Right atrium auricular region (tissue), 2 donors: Measurements from ENCODE around the gene PRKCZ. TPM values are rescaled to one million over a fixed set of nuclear protein-coding genes. Genes with fewer than 3 reads are reported as not detected.

Experiments used
- DNase-seq: peaks from one replicate; pipeline ENCODE4 v3.0.0-alpha.2; 2019; ENCODE audit warnings: low spot score
- H3K27ac ChIP-seq, 2 donors: fragments of 200-600 bp; sonication (generic); 1 replicate in 1 of 2; 2 replicates in 1 of 2; pipeline ENCODE4 v1.5.1; 2016 to 2019
- H3K27me3 ChIP-seq, 2 donors: fragments of 200-600 bp; sonication (generic); one replicate each; pipeline versions ENCODE4 v1.5.1 to v1.6.0; 2017 to 2019
- H3K36me3 ChIP-seq: fragments of 200-600 bp; sonication (generic); one replicate; pipeline ENCODE4 v1.5.1; 2016
- H3K4me1 ChIP-seq, 2 donors: fragments of 200-600 bp; sonication (generic); one replicate each; pipeline versions ENCODE4 v1.5.1 to v1.6.0; 2017 to 2019
- H3K4me3 ChIP-seq, 2 donors: fragments of 200-600 bp; sonication (generic); 1 replicate in 1 of 2; 2 replicates in 1 of 2; pipeline ENCODE4 v1.5.1; 2017 to 2019; ENCODE audit warnings: mild to moderate bottlenecking in 1 of 2, moderate library complexity in 1 of 2
- H3K9me3 ChIP-seq, 2 donors: fragments of 200-600 bp; sonication (generic); one replicate each; pipeline ENCODE4 v1.5.1; 2019
- total RNA-seq, 2 donors: library from RNA; depleted of rRNA; stranded (reverse); fragments of >200 nt; gene quantifications; one replicate each; pipeline ENCODE4 v1.1.0, GENCODE V29; 2016
- TF ChIP-seq, protein P1 (sequence below), 2 donors: fragments of 200-600 bp; sonication (generic); IDR thresholded peaks; one replicate each; pipeline ENCODE4 v1.5.1; 2019; ENCODE audit warnings: antibody characterized with exemption in 2 of 2

Gene PRKCZ
- total RNA-seq, 2 donors from 2014 or later, result 15.3 to 16.4 TPM

DNA sequence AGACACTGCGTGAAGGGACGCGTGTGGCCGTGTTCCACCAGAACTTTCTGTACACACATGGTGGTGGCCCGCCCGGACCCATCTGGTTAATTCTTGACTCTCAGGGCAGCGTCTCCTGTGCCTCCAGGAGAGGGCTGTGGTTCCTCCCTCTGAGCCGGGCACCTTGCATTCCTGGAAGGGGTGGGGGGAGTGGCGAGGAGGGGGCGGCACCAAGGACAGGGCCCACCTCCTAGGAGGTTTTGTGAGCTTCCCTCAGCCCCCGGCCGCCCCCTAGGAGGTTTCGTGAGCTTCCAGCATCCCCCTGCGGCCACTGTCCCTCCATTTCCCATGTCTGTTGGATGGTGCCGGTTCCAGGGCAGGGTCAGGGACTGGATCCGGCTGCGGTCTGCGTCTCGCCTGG lies 115.4 kb downstream of the PRKCZ start:
- DNase-seq, result no peak
- Histone ChIP-seq H3K9me3 (no peaks in the 10 kb centered on the region), H3K27me3 (no peaks in the 10 kb centered on the region), H3K4me1 (no peaks in the 10 kb centered on the region), H3K4me3 (no peak overlapping the region), H3K36me3 (no peaks in the 10 kb centered on the region), H3K27ac (no peak overlapping the region)
- TF ChIP-seq, protein P1, sequence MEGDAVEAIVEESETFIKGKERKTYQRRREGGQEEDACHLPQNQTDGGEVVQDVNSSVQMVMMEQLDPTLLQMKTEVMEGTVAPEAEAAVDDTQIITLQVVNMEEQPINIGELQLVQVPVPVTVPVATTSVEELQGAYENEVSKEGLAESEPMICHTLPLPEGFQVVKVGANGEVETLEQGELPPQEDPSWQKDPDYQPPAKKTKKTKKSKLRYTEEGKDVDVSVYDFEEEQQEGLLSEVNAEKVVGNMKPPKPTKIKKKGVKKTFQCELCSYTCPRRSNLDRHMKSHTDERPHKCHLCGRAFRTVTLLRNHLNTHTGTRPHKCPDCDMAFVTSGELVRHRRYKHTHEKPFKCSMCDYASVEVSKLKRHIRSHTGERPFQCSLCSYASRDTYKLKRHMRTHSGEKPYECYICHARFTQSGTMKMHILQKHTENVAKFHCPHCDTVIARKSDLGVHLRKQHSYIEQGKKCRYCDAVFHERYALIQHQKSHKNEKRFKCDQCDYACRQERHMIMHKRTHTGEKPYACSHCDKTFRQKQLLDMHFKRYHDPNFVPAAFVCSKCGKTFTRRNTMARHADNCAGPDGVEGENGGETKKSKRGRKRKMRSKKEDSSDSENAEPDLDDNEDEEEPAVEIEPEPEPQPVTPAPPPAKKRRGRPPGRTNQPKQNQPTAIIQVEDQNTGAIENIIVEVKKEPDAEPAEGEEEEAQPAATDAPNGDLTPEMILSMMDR (IDR thresholded peaks at IDR 0.05), result no peak

- Histone ChIP-seq H3K36me3 (no peaks in the 10 kb centered on the region), H3K27me3 (no peaks in the 10 kb centered on the region), H3K4me1 (no peaks in the 10 kb centered on the region), H3K4me3 (no peak overlapping the region), H3K27ac (no peak overlapping the region), H3K9me3 (no peaks in the 10 kb centered on the region)
- TF ChIP-seq, protein P1 (IDR thresholded peaks at IDR 0.05), result no peak
- DNase-seq, result no peak
Observed at GRCh38 chr1:2166254-2166653, 116.0 kb downstream of the PRKCZ start.

DNA sequence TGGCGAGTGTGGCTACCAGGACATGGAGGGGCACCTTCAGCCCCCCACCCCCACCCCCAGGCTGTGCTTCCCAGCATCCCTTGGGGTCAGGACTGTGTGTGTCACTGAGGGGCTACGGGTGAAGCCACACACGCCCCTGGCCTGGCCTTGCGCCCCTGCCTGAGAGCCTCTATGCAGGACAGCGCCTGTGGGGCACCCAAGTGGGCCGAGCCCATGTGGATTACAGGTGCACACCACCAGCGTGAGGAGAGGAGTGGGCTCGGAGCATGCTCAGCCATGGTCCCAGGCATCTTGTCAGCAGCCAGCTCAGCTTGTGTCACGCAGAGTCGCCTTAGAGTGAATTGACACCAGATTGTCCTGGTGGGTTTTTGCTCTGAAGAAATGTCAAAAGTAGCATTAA lies 116.5 kb downstream of the PRKCZ start:
- DNase-seq, result no peak
- TF ChIP-seq, protein P1 (IDR thresholded peaks at IDR 0.05), result no peak
- H3K36me3 ChIP-seq, result no peaks in the 10 kb centered on the region
- H3K4me3 ChIP-seq, result no peak overlapping the region
- no peaks in the 10 kb centered on the region for H3K4me1 ChIP-seq
- H3K27ac ChIP-seq, result no peak overlapping the region
- H3K9me3 ChIP-seq, result no peaks in the 10 kb centered on the region
- no peaks in the 10 kb centered on the region for H3K27me3 ChIP-seq

- Histone ChIP-seq H3K4me1 (no peaks in the 10 kb centered on the region), H3K27ac (no peak overlapping the region), H3K4me3 (no peak overlapping the region), H3K27me3 (no peaks in the 10 kb centered on the region), H3K9me3 (no peaks in the 10 kb centered on the region), H3K36me3 (no peaks in the 10 kb centered on the region)
- TF ChIP-seq, protein P1 (IDR thresholded peaks at IDR 0.05), result no peak
- no peak for DNase-seq
Observed at GRCh38 chr1:2168090-2168489, 117.9 kb downstream of the PRKCZ start.

GRCh38 chr1:2168535-2168934 lies 118.3 kb downstream of the PRKCZ start:
- no peaks in the 10 kb centered on the region for H3K36me3 ChIP-seq
- H3K4me1 ChIP-seq, result no peaks in the 10 kb centered on the region
- TF ChIP-seq, protein P1 (IDR thresholded peaks at IDR 0.05), result no peak

DNA sequence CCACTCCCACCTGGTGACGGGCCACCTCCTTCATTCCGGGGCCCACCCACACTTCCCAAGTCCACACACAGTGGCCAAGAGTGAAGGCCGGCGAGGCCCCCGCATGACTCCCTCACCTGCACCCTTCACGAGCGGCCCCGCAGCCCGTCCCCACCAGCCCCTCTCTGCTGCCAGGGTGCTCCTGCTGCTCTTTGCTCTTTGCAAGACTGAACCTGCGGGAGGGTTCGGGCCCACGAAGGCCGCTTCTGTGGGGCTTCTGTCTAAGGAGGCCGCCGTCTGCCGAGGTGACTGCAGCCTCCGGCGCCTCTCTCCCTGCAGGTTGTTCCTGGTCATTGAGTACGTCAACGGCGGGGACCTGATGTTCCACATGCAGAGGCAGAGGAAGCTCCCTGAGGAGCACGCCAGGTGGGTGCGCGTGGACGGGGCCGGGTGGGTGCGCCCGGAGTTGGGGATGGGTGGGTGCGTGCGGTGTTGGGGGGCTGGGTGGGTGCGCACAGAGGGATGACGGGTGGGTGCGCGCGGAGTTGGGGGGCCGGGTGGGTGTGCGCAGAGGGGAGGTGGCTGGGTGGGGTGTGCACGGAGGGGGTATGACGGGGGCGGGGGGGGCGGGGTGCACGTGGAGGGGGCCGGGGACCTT lies 119.1 kb downstream of the PRKCZ start:
- no peaks in the 10 kb centered on the region for H3K9me3 ChIP-seq
- no peak for DNase-seq
- H3K36me3 ChIP-seq, result no peaks in the 10 kb centered on the region
- TF ChIP-seq, protein P1 (IDR thresholded peaks at IDR 0.05), result no peak
- H3K4me1 ChIP-seq, result no peaks in the 10 kb centered on the region
- H3K4me3 ChIP-seq, result no peak overlapping the region
- H3K27ac ChIP-seq, result no peak overlapping the region
- no peaks in the 10 kb centered on the region for H3K27me3 ChIP-seq

More at GRCh38 chr1:2168535-2168934, 118.3 kb downstream of the PRKCZ start:
- H3K27me3 ChIP-seq, result no peaks in the 10 kb centered on the region
- DNase-seq, result no peak
- no peaks in the 10 kb centered on the region for H3K9me3 ChIP-seq
- no peak overlapping the region for H3K4me3 ChIP-seq
- H3K27ac ChIP-seq, result no peak overlapping the region
